Vagina (tissue), 2 donors: Measurements from ENCODE around the gene TSEN2. TPM values are rescaled to one million over a fixed set of nuclear protein-coding genes. Genes with fewer than 3 reads are reported as not detected.
"Not testable (repeated sequence)": the region's sequence is repeated elsewhere in the genome, so short reads cannot be mapped to it uniquely, and the experiment has no call there.

Experiments used
- DNase-seq, 2 donors: peaks; one replicate each; pipeline ENCODE4 v3.0.0-alpha.2; 2017; ENCODE audit errors: extremely low spot score in 2 of 2
- H3K27ac ChIP-seq: fragments of 200-600 bp; sonication (generic); one replicate; pipeline ENCODE4 v1.5.1; 2019
- H3K27me3 ChIP-seq: fragments of 200-600 bp; sonication (generic); one replicate; pipeline ENCODE4 v1.5.1; 2019
- H3K36me3 ChIP-seq, 2 donors: fragments of 200-600 bp; sonication (generic); one replicate each; pipeline ENCODE4 v1.5.1; 2017 to 2019
- H3K4me1 ChIP-seq: fragments of 200-600 bp; sonication (generic); one replicate; pipeline ENCODE4 v1.5.1; 2019
- H3K4me3 ChIP-seq, 2 donors: fragments of 200-600 bp; sonication (generic); 1 replicate in 1 of 2; 2 replicates in 1 of 2; pipeline ENCODE4 v1.5.1; 2016 to 2019
- H3K9me3 ChIP-seq: fragments of 200-600 bp; sonication (generic); one replicate; pipeline ENCODE4 v1.5.1; 2019
- POLR2A ChIP-seq, 2 donors: fragments of 450-650 bp; IDR thresholded peaks; one replicate each; pipeline ENCODE4 v1.6.1; 2017; ENCODE audit warnings: antibody characterized with exemption in 2 of 2, mild to moderate bottlenecking in 2 of 2, moderate library complexity in 2 of 2
- POLR2AphosphoS5 ChIP-seq, 2 donors: sonication (generic); formaldehyde crosslinking; IDR thresholded peaks; one replicate each; pipeline ENCODE4 v1.9.0; 2017; ENCODE audit warnings: antibody characterized with exemption in 2 of 2, mild to moderate bottlenecking in 2 of 2, low read depth in 1 of 2; ENCODE audit not compliant: insufficient read depth in 1 of 2
- intact Hi-C: fragments of 100-400 bp; cut with DNase I; formaldehyde crosslinking; loops from one replicate; pipeline ENCODE4 v1.15.1; 2023
- total RNA-seq: library from RNA; depleted of rRNA; stranded (reverse); fragments of >200 nt; gene quantifications from one replicate; pipeline ENCODE4 v1.2.3, GENCODE V29; 2016
- TF ChIP-seq, protein P1 (sequence below), 3 experiments: fragments of 450-650 bp in 2 of 3; fragments of 200-600 bp in 1 of 3; sonication (generic) in 1 of 3; IDR thresholded peaks; one replicate each; pipeline ENCODE4 v1.5.1; 2017 to 2019; ENCODE audit warnings: antibody characterized with exemption in 3 of 3, mild to moderate bottlenecking in 2 of 3, moderate library complexity in 2 of 3

Gene TSEN2
- total RNA-seq, 1 donor from 2014 or later = 16.0 TPM

- no peaks in the 10 kb centered on the region for H3K27me3 ChIP-seq
- no peaks in the 10 kb centered on the region for H3K9me3 ChIP-seq
- intact Hi-C loops = no loop called here
- H3K36me3 ChIP-seq = no peaks in the 10 kb centered on the region
- peaks cover 16% of the 10 kb centered on the region for H3K4me1 ChIP-seq
- no peak overlapping the region for H3K4me3 ChIP-seq
- no peak for DNase-seq
- peak overlapping the region; percentile 62 for H3K27ac ChIP-seq
- TF ChIP-seq, protein P1, sequence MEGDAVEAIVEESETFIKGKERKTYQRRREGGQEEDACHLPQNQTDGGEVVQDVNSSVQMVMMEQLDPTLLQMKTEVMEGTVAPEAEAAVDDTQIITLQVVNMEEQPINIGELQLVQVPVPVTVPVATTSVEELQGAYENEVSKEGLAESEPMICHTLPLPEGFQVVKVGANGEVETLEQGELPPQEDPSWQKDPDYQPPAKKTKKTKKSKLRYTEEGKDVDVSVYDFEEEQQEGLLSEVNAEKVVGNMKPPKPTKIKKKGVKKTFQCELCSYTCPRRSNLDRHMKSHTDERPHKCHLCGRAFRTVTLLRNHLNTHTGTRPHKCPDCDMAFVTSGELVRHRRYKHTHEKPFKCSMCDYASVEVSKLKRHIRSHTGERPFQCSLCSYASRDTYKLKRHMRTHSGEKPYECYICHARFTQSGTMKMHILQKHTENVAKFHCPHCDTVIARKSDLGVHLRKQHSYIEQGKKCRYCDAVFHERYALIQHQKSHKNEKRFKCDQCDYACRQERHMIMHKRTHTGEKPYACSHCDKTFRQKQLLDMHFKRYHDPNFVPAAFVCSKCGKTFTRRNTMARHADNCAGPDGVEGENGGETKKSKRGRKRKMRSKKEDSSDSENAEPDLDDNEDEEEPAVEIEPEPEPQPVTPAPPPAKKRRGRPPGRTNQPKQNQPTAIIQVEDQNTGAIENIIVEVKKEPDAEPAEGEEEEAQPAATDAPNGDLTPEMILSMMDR (IDR thresholded peaks at IDR 0.05) = no peak
- TF ChIP-seq POLR2A (IDR thresholded peaks at IDR 0.05) (no peak), POLR2AphosphoS5 (IDR thresholded peaks at IDR 0.05; ENCODE audit: insufficient read depth in 1 of 2, low read depth in 1 of 2) (no peak)
These were observed 7.0 kb upstream of the TSEN2 start for GRCh38 chr3:12477256-12477655.

GRCh38 chr3:12478326-12478725 lies 6.0 kb upstream of the TSEN2 start:
- intact Hi-C loops = loop anchor here (2.0 kb wide), 1 partner anchor 344 kb away; no protein-coding TSS in a partner anchor
- Histone ChIP-seq H3K4me3 (no peak overlapping the region), H3K4me1 (peaks cover 18% of the 10 kb centered on the region), H3K27ac (no peak overlapping the region), H3K36me3 (no peaks in the 10 kb centered on the region), H3K27me3 (no peaks in the 10 kb centered on the region), H3K9me3 (no peaks in the 10 kb centered on the region)
- DNase-seq = no peak
- TF ChIP-seq POLR2AphosphoS5 (IDR thresholded peaks at IDR 0.05; ENCODE audit: insufficient read depth in 1 of 2, low read depth in 1 of 2) (no peak), POLR2A (IDR thresholded peaks at IDR 0.05) (no peak)
- TF ChIP-seq, protein P1 (IDR thresholded peaks at IDR 0.05) = no peak

DNA sequence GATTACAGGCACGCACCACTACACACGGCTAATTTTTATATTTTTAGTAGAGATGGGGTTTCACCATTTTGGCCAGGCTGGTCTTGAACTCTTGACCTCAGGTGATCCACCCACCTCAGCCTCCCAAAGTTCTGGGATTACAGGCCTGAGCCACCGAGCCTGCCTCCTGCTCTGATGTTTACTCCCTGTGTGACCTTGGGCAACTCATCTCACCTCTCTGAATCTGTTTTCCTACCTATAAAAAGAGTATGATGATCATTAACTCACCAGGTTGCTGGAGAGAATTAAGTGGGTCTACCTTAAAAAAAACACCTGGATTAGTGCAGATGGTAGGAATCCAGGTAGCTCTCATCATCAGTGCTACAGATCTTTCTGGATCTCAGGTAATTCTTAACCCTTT lies 5.1 kb upstream of the TSEN2 start:
- DNase-seq, H3K36me3 ChIP-seq, H3K4me3 ChIP-seq, H3K27ac ChIP-seq, H3K27me3 ChIP-seq, H3K9me3 ChIP-seq: not testable (repeated sequence)
- H3K4me1 ChIP-seq = peaks cover 25% of the 10 kb centered on the region
- intact Hi-C loops = loop anchor here (2.0 kb wide), 1 partner anchor 344 kb away; no protein-coding TSS in a partner anchor

GRCh38 chr3:12479919-12480427 lies 4.3 kb upstream of the TSEN2 start:
- H3K27ac ChIP-seq = no peak overlapping the region
- no peak for DNase-seq
- TF ChIP-seq POLR2A (IDR thresholded peaks at IDR 0.05) (no peak), POLR2AphosphoS5 (IDR thresholded peaks at IDR 0.05; ENCODE audit: insufficient read depth in 1 of 2, low read depth in 1 of 2) (peak in 1 of 2 donors; percentile 17)
- TF ChIP-seq, protein P1 (IDR thresholded peaks at IDR 0.05) = peak; percentile 75 to 86 (median 84)
- no peaks in the 10 kb centered on the region for H3K9me3 ChIP-seq
- H3K4me3 ChIP-seq = no peak overlapping the region
- H3K4me1 ChIP-seq = peaks cover 28% of the 10 kb centered on the region
- no peaks in the 10 kb centered on the region for H3K36me3 ChIP-seq
- intact Hi-C loops = loop anchor here (2.0 kb wide), 1 partner anchor 345 kb away; no protein-coding TSS in a partner anchor
- no peaks in the 10 kb centered on the region for H3K27me3 ChIP-seq

- peak overlapping the region; percentile 62 for H3K27ac ChIP-seq
- TF ChIP-seq POLR2AphosphoS5 (IDR thresholded peaks at IDR 0.05; ENCODE audit: insufficient read depth in 1 of 2, low read depth in 1 of 2) (no peak), POLR2A (IDR thresholded peaks at IDR 0.05) (no peak)
- TF ChIP-seq, protein P1 (IDR thresholded peaks at IDR 0.05) = no peak
- DNase-seq = no peak
- H3K9me3 ChIP-seq = no peaks in the 10 kb centered on the region
- H3K36me3 ChIP-seq = no peaks in the 10 kb centered on the region
- peak overlapping the region; percentile 65 to 86 for H3K4me3 ChIP-seq
- intact Hi-C loops = no loop called here
- H3K4me1 ChIP-seq = peaks cover 34% of the 10 kb centered on the region
- no peaks in the 10 kb centered on the region for H3K27me3 ChIP-seq
These were observed 870 bp upstream of the TSEN2 start for GRCh38 chr3:12483410-12483809.
